GM12878 (cell line): ENCODE data around the gene PCGF1. TPM values are rescaled to one million over a fixed set of nuclear protein-coding genes. Genes with fewer than 3 reads are reported as not detected.

Source experiments
- ATAC-seq: fragments of 200-7000 bp; cut with Tn5 transposase; 3 replicates; pipeline ENCODE4 v1.9.1; 2020; ENCODE audit warnings: mild to moderate bottlenecking, moderate library complexity
- BruUV-seq: library from RNA; stranded (reverse); fragments of 400-500 nt; replicated peaks from 2 replicates; lab custom pipeline; 2021; lab: Mats Ljungman, UMichigan
- CTCF ChIA-PET: fragments of 300-600 bp; sonication (Branson Sonifier 250); formaldehyde crosslinking; extraction: SDS; loops from one replicate; lab custom pipeline; 2021; ENCODE audit warnings: inconsistent platforms; lab: Yijun Ruan, JAX
- POLR2A ChIA-PET: fragments of 350-600 bp; formaldehyde crosslinking; extraction: SDS; loops from one replicate; lab custom pipeline; 2021; ENCODE audit warnings: inconsistent platforms; lab: Charles Lee
- RAD21 ChIA-PET: fragments of 300-600 bp; sonication (Branson Sonifier 250); formaldehyde crosslinking; loops from one replicate; lab custom pipeline; 2023; ENCODE audit warnings: antibody characterized with exemption; ENCODE audit not compliant: unreplicated experiment; lab: Charles Lee
- SMC1A ChIA-PET: fragments of 300-600 bp; sonication (Branson Sonifier 250); formaldehyde crosslinking; loops from one replicate; lab custom pipeline; 2023; ENCODE audit not compliant: unreplicated experiment, uncharacterized antibody; lab: Charles Lee
- DNase-seq: peaks from one replicate; pipeline ENCODE4 v3.0.0-alpha.2; 2011; ENCODE audit warnings: low read depth, low spot score
- FAIRE-seq: peaks from 3 replicates; lab custom pipeline; 2011; peaks lifted over from hg19 to GRCh38; lab: Jason Lieb, UNC
- H2AFZ ChIP-seq: 2 replicates; pipeline ENCODE4 v1.6.0; 2011; ENCODE audit warnings: low read depth, low read length, control low read depth; ENCODE audit not compliant: control insufficient read depth
- H3K27ac ChIP-seq: 2 replicates; pipeline ENCODE4 v1.5.1; 2011; ENCODE audit warnings: control low read depth; ENCODE audit not compliant: control insufficient read depth, insufficient read depth
- H3K27me3 ChIP-seq, 2 experiments: replicated peaks in 1 of 2; 2 replicates each; pipeline versions ENCODE4 v1.6.0 to v1.6.1; 2011; ENCODE audit warnings: low read length in 1 of 2; ENCODE audit not compliant: control insufficient read depth in 2 of 2, insufficient read depth in 2 of 2
- H3K36me3 ChIP-seq, 2 experiments: 2 replicates each; pipeline ENCODE4 v1.5.1; 2011; ENCODE audit warnings: low read length in 1 of 2; ENCODE audit not compliant: control insufficient read depth in 2 of 2, insufficient read depth in 2 of 2
- H3K4me1 ChIP-seq: 2 replicates; pipeline ENCODE4 v1.6.1; 2011; ENCODE audit warnings: mild to moderate bottlenecking, low read length, moderate library complexity, mixed read lengths; ENCODE audit not compliant: control insufficient read depth, insufficient read depth
- H3K4me2 ChIP-seq: 2 replicates; pipeline ENCODE4 v1.6.0; 2011; ENCODE audit warnings: control low read depth; ENCODE audit not compliant: control insufficient read depth, insufficient read depth
- H3K4me3 ChIP-seq: fragments of 200-600 bp; sonication (generic); 2 replicates; pipeline ENCODE4 v1.5.1; 2016
- H3K79me2 ChIP-seq: 2 replicates; pipeline ENCODE4 v1.6.0; 2011; ENCODE audit warnings: low read length; ENCODE audit not compliant: control insufficient read depth, insufficient read depth
- H3K9ac ChIP-seq: 2 replicates; pipeline ENCODE4 v1.8.0; 2011; ENCODE audit warnings: low read length, control low read depth, mixed read lengths; ENCODE audit not compliant: control insufficient read depth, insufficient read depth
- H3K9me3 ChIP-seq: replicated peaks from 3 replicates; pipeline ENCODE4 v1.5.1; 2011; ENCODE audit warnings: mild to moderate bottlenecking, low read length; ENCODE audit not compliant: control insufficient read depth, insufficient read depth
- H4K20me1 ChIP-seq: 2 replicates; pipeline ENCODE4 v1.6.0; 2011; ENCODE audit not compliant: control insufficient read depth, insufficient read depth
- MEF2B ChIP-seq: fragments of 450-650 bp; IDR thresholded peaks from 2 replicates; pipeline ENCODE4 v1.6.1; 2018; ENCODE audit warnings: mild to moderate bottlenecking, moderate library complexity; ENCODE audit not compliant: partially characterized antibody, poor library complexity, severe bottlenecking
- MYC ChIP-seq: IDR thresholded peaks from 2 replicates; pipeline ENCODE4 v1.6.1; 2011; ENCODE audit warnings: mild to moderate bottlenecking, low read length, moderate library complexity, inconsistent platforms; ENCODE audit not compliant: insufficient read depth, insufficient replicate concordance, insufficient read length, severe bottlenecking
- WGBS: methylation state at CpG from one replicate; pipeline ENCODE4 v1.1.6; 2016; ENCODE audit warnings: low lambda C conversion rate; ENCODE audit not compliant: insufficient replicate concordance, insufficient coverage; ENCODE audit errors: missing lambda C conversion rate; 5-methylcytosine and 5-hydroxymethylcytosine counted together
- in situ Hi-C: fragments of 300-500 bp; cut with MboI; formaldehyde crosslinking; loops from 9 replicates; pipeline ENCODE4 v1.14.3; 2018; ENCODE audit warnings: mixed read lengths
- intact Hi-C: fragments of 100-400 bp; cut with micrococcal nuclease; formaldehyde crosslinking; loops from one replicate; pipeline ENCODE4 v1.14.2; 2022; ENCODE audit not compliant: unreplicated experiment
- polyA plus RNA-seq, 11 experiments: library from polyadenylated mRNA; depleted of rRNA in 4 of 11; unstranded in 6 of 11; stranded (reverse) in 5 of 11; fragments of >200 nt; fragmentation: Nextera tagmentation in 4 of 11; fragmentation: Illumina TruSeq in 1 of 11; extraction: Ambion mirVana in 4 of 11; extraction: Trizol in 1 of 11; gene quantifications; 1 replicate in 1 of 11; 2 replicates in 10 of 11; pipeline versions ENCODE4 v1.2.1 to v1.2.3, GENCODE V29; 2011 to 2016; ENCODE audit warnings: inconsistent platforms in 2 of 11, missing spikeins in 2 of 11, low read depth in 1 of 11
- total RNA-seq, 4 experiments: library from RNA; depleted of rRNA in 3 of 4; stranded (reverse); fragments of >200 nt in 3 of 4; fragmentation: Illumina TruSeq in 1 of 4; extraction: Trizol in 1 of 4; gene quantifications; 2 replicates each; pipeline versions ENCODE4 v1.2.1 to v1.2.3, GENCODE V29; 2013 to 2021
- TF ChIP-seq, protein P1 (sequence below): IDR thresholded peaks from 2 replicates; pipeline ENCODE4 v1.6.1; 2012; ENCODE audit warnings: mild to moderate bottlenecking, low read depth, low read length
- TF ChIP-seq, protein P2 (sequence below): IDR thresholded peaks from 2 replicates; pipeline ENCODE4 v1.6.1; 2012; ENCODE audit warnings: low read depth, low read length, improper control_type of control experiment
- TF ChIP-seq, protein P3 (sequence below): fragments of 150-350 bp; IDR thresholded peaks from 2 replicates; pipeline ENCODE4 v1.6.1; 2014; ENCODE audit warnings: mild to moderate bottlenecking, low read depth, low read length
- TF ChIP-seq, protein P4 (sequence below): fragments of 450-650 bp; conservative IDR thresholded peaks from 2 replicates; pipeline ENCODE4 v1.6.1; 2017; ENCODE audit warnings: mild to moderate bottlenecking, moderate library complexity
- TF ChIP-seq, protein P5 (sequence below): fragments of 450-650 bp; IDR thresholded peaks from 2 replicates; pipeline ENCODE4 v1.6.1; 2014; ENCODE audit warnings: mild to moderate bottlenecking

The PCGF1 gene
- total and polyA plus RNA-seq, 10 of the 15 experiments (the other 5 are each of a cell fraction or from before 2014, with no cell fraction given), result 23.1 to 50.8 (median 27.4) TPM

DNA sequence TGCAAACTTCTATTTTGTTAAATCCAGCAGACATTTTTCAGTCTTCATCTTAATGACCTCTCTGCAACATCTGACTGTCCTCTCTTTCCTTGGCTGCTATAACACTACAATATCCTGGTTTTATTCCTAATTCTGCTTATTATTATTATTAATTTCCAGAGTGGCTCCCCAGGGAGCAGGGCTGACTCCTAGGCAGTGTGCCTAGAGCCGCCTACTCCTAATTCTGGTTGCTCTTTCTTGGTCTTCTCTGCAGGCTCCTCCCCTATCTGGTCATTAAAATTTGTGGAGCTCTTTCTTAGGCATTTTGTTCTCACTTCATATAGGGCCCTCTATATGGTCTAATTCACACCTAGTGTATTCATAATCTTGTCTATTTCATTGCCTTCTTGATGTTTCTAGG lies 35.5 kb upstream of the PCGF1 start (continued):
- TF ChIP-seq, protein P1, sequence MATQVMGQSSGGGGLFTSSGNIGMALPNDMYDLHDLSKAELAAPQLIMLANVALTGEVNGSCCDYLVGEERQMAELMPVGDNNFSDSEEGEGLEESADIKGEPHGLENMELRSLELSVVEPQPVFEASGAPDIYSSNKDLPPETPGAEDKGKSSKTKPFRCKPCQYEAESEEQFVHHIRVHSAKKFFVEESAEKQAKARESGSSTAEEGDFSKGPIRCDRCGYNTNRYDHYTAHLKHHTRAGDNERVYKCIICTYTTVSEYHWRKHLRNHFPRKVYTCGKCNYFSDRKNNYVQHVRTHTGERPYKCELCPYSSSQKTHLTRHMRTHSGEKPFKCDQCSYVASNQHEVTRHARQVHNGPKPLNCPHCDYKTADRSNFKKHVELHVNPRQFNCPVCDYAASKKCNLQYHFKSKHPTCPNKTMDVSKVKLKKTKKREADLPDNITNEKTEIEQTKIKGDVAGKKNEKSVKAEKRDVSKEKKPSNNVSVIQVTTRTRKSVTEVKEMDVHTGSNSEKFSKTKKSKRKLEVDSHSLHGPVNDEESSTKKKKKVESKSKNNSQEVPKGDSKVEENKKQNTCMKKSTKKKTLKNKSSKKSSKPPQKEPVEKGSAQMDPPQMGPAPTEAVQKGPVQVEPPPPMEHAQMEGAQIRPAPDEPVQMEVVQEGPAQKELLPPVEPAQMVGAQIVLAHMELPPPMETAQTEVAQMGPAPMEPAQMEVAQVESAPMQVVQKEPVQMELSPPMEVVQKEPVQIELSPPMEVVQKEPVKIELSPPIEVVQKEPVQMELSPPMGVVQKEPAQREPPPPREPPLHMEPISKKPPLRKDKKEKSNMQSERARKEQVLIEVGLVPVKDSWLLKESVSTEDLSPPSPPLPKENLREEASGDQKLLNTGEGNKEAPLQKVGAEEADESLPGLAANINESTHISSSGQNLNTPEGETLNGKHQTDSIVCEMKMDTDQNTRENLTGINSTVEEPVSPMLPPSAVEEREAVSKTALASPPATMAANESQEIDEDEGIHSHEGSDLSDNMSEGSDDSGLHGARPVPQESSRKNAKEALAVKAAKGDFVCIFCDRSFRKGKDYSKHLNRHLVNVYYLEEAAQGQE, result no peak

DNA sequence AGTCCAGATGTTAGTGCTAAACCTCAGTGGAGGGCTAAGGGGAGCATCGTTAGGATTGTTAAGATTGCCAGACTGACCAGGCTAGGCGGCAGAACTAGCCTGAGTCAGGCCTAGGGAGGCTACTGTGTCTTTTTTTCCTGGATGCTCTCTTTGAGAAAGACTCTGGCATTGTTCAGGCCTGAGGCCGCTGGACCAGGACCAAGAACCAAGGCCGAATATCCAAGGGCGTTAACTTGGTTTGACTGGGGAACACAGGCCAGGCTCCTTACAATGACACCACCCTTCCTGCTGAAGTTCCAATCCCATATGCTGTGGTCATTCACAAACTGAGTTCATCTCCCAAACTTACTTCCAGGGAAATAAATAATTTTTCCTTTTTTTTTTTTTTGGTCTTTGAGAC lies 32.8 kb upstream of the PCGF1 start:
- Histone ChIP-seq H3K27ac (no peak overlapping the region), H3K79me2 (peaks cover under 1% of the 10 kb centered on the region; the same call in 1 of the 2 replicates), H3K27me3 (no peaks in the 10 kb centered on the region), H3K9me3 (no peaks in the 10 kb centered on the region), H3K4me2 (no peak overlapping the region), H3K9ac (no peak overlapping the region), H3K4me1 (peaks cover 15% of the 10 kb centered on the region), H2AFZ (no peak overlapping the region), H3K36me3 (no peaks in the 10 kb centered on the region; a peak in 3 of 4 replicates), H3K4me3 (no peak overlapping the region), H4K20me1 (no peaks in the 10 kb centered on the region)
- intact Hi-C loops (no loop called here), in situ Hi-C loops (no loop called here)
- ChIA-PET POLR2A (interaction anchor here (0.6 to 2.5 kb wide), 4 partner anchors 10 to 27 kb away, joined by 3 to 19 read pairs (median 7); partner anchors contain the start of genes AUP1 and HTRA2), SMC1A (interaction anchor here (0.9 to 4.0 kb wide), 5 partner anchors 10 to 45 kb away, joined by 3 to 40 read pairs (median 13); partner anchors contain the start of genes AUP1 and HTRA2), RAD21 (interaction anchor here (1.9 to 3.8 kb wide), 2 partner anchors 27 to 45 kb away, joined by 7 to 30 read pairs; no protein-coding TSS in a partner anchor), CTCF (interaction anchor here (1.3 to 14.3 kb wide), 5 partner anchors 10 to 49 kb away, joined by 3 to 96 read pairs (median 9); partner anchors contain the start of genes AUP1, DQX1 and HTRA2)
- WGBS, result 98% methylated on average over 5 of the region's 5 CpGs
- no TSS peak for BruUV-seq
- FAIRE-seq (no peak), ATAC-seq (no peak), DNase-seq (no peak)
- TF ChIP-seq, protein P2, sequence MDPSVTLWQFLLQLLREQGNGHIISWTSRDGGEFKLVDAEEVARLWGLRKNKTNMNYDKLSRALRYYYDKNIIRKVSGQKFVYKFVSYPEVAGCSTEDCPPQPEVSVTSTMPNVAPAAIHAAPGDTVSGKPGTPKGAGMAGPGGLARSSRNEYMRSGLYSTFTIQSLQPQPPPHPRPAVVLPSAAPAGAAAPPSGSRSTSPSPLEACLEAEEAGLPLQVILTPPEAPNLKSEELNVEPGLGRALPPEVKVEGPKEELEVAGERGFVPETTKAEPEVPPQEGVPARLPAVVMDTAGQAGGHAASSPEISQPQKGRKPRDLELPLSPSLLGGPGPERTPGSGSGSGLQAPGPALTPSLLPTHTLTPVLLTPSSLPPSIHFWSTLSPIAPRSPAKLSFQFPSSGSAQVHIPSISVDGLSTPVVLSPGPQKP, result no peak
- TF ChIP-seq MYC, result no peak
- TF ChIP-seq, protein P3, sequence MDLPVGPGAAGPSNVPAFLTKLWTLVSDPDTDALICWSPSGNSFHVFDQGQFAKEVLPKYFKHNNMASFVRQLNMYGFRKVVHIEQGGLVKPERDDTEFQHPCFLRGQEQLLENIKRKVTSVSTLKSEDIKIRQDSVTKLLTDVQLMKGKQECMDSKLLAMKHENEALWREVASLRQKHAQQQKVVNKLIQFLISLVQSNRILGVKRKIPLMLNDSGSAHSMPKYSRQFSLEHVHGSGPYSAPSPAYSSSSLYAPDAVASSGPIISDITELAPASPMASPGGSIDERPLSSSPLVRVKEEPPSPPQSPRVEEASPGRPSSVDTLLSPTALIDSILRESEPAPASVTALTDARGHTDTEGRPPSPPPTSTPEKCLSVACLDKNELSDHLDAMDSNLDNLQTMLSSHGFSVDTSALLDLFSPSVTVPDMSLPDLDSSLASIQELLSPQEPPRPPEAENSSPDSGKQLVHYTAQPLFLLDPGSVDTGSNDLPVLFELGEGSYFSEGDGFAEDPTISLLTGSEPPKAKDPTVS, result no peak
- no peak for TF ChIP-seq MEF2B
- TF ChIP-seq, protein P4, sequence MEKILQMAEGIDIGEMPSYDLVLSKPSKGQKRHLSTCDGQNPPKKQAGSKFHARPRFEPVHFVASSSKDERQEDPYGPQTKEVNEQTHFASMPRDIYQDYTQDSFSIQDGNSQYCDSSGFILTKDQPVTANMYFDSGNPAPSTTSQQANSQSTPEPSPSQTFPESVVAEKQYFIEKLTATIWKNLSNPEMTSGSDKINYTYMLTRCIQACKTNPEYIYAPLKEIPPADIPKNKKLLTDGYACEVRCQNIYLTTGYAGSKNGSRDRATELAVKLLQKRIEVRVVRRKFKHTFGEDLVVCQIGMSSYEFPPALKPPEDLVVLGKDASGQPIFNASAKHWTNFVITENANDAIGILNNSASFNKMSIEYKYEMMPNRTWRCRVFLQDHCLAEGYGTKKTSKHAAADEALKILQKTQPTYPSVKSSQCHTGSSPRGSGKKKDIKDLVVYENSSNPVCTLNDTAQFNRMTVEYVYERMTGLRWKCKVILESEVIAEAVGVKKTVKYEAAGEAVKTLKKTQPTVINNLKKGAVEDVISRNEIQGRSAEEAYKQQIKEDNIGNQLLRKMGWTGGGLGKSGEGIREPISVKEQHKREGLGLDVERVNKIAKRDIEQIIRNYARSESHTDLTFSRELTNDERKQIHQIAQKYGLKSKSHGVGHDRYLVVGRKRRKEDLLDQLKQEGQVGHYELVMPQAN, result no peak
- TF ChIP-seq, protein P5, sequence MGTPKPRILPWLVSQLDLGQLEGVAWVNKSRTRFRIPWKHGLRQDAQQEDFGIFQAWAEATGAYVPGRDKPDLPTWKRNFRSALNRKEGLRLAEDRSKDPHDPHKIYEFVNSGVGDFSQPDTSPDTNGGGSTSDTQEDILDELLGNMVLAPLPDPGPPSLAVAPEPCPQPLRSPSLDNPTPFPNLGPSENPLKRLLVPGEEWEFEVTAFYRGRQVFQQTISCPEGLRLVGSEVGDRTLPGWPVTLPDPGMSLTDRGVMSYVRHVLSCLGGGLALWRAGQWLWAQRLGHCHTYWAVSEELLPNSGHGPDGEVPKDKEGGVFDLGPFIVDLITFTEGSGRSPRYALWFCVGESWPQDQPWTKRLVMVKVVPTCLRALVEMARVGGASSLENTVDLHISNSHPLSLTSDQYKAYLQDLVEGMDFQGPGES, result no peak
